Gastroesophageal sphincter (tissue), 4 donors: ENCODE data around the gene TMEM271. TPM values are rescaled to one million over a fixed set of nuclear protein-coding genes. Genes with fewer than 3 reads are reported as not detected.

Experiments
- ATAC-seq: fragments of 150-250 bp; one replicate; pipeline ENCODE4 v1.9.1; 2016; ENCODE audit warnings: mild to moderate bottlenecking, moderate library complexity
- H3K27ac ChIP-seq, 4 donors: fragments of 200-600 bp; sonication (generic) in 3 of 4; 1 replicate in 3 of 4; 2 replicates in 1 of 4; pipeline ENCODE4 v1.5.1; 2016 to 2019
- H3K27me3 ChIP-seq: fragments of 200-600 bp; sonication (generic); one replicate; pipeline ENCODE4 v1.5.1; 2019
- H3K36me3 ChIP-seq, 2 donors: fragments of 200-600 bp; sonication (generic); one replicate each; pipeline ENCODE4 v1.5.1; 2019; ENCODE audit warnings: control low read depth in 1 of 2
- H3K4me1 ChIP-seq, 3 donors: fragments of 200-600 bp; sonication (generic); 1 replicate in 2 of 3; 2 replicates in 1 of 3; pipeline ENCODE4 v1.5.1; 2016 to 2019; ENCODE audit warnings: control low read depth in 2 of 3
- H3K4me3 ChIP-seq, 2 donors: fragments of 200-600 bp; sonication (generic); one replicate each; pipeline ENCODE4 v1.5.1; 2019; ENCODE audit warnings: mild to moderate bottlenecking in 1 of 2, moderate library complexity in 1 of 2
- H3K9me3 ChIP-seq, 3 donors: fragments of 200-600 bp; sonication (generic); one replicate each; pipeline ENCODE4 v1.5.1; 2017 to 2019; ENCODE audit warnings: control low read depth in 2 of 3
- CTCF ChIP-seq, 4 experiments: fragments of 200-600 bp in 2 of 4; fragments of 450-650 bp in 2 of 4; sonication (generic) in 1 of 4; IDR thresholded peaks; one replicate each; pipeline ENCODE4 v1.5.1; 2017 to 2019; ENCODE audit warnings: antibody characterized with exemption in 4 of 4, mild to moderate bottlenecking in 2 of 4, moderate library complexity in 2 of 4
- EP300 ChIP-seq: sonication (generic); formaldehyde crosslinking; IDR thresholded peaks from one replicate; pipeline ENCODE4 v1.6.1; 2017; ENCODE audit warnings: antibody characterized with exemption, mild to moderate bottlenecking
- POLR2A ChIP-seq, 2 donors: fragments of 450-650 bp; IDR thresholded peaks; one replicate each; pipeline ENCODE4 v1.6.1; 2017; ENCODE audit warnings: antibody characterized with exemption in 2 of 2, mild to moderate bottlenecking in 2 of 2, moderate library complexity in 1 of 2
- POLR2AphosphoS5 ChIP-seq: sonication (generic); formaldehyde crosslinking; IDR thresholded peaks from one replicate; pipeline ENCODE4 v1.6.1; 2017; ENCODE audit warnings: antibody characterized with exemption
- WGBS, 2 donors: methylation state at CpG; one replicate each; pipeline ENCODE4 v1.1.5; 2018; ENCODE audit warnings: low coverage in 1 of 2; 5-methylcytosine and 5-hydroxymethylcytosine counted together
- total RNA-seq, 4 donors: library from RNA; depleted of rRNA; stranded (reverse); fragments of >200 nt; gene quantifications; one replicate each; pipeline ENCODE4 v1.1.0, GENCODE V29; 2016

The TMEM271 gene
- total RNA-seq, 4 donors from 2014 or later, result 0.35 TPM; not detected in 3

DNA sequence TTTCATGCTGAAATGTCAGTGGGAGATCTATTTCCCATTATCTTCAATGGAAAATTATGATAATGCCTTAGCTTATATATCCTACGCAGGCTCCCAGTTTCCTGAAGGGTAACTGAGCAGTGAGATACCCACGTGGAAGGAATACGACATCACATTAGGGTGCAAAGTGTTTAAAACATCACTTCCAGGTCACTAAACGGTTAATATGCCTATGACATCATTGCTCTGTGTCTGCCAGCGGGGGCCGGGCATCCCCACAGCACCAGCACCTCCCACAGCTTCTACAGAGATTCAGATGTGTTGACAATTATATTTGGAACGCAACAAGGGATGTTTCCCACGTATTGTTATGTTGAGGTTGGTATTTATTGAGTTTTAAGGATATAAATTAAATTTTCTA, 27.1 kb downstream of the TMEM271 start:
- Histone ChIP-seq H3K27ac (no peak overlapping the region), H3K4me1 (no peaks in the 10 kb centered on the region), H3K36me3 (no peaks in the 10 kb centered on the region), H3K4me3 (no peak overlapping the region), H3K9me3 (no peaks in the 10 kb centered on the region), H3K27me3 (peaks cover 14% of the 10 kb centered on the region)
- WGBS, 2 donors, result 23 to 27% methylated on average over 4 to 8 of the region's 8 CpGs
- no peak for ATAC-seq
- TF ChIP-seq CTCF (IDR thresholded peaks at IDR 0.05), result no peak
- TF ChIP-seq POLR2AphosphoS5, result no peak
- TF ChIP-seq POLR2A (IDR thresholded peaks at IDR 0.05), result no peak
- no peak for TF ChIP-seq EP300

- ATAC-seq, result no peak
- no peak for TF ChIP-seq POLR2A (IDR thresholded peaks at IDR 0.05)
- TF ChIP-seq POLR2AphosphoS5, result no peak
- TF ChIP-seq CTCF (IDR thresholded peaks at IDR 0.05), result no peak
- TF ChIP-seq EP300, result no peak
- peaks cover 13% of the 10 kb centered on the region for H3K27me3 ChIP-seq
- WGBS, 2 donors, result 77 to 100% methylated on average over 2 to 4 of the region's 5 CpGs
- no peak overlapping the region for H3K4me3 ChIP-seq
- no peak overlapping the region for H3K27ac ChIP-seq
- H3K36me3 ChIP-seq, result no peaks in the 10 kb centered on the region
- H3K9me3 ChIP-seq, result no peaks in the 10 kb centered on the region
- H3K4me1 ChIP-seq, result no peaks in the 10 kb centered on the region
Measured at GRCh38 chr4:545612-546011, 30.5 kb downstream of the TMEM271 start.

GRCh38 chr4:544386-545105, 31.5 kb downstream of the TMEM271 start:
- Histone ChIP-seq H3K36me3 (peaks cover 0 to 5% of the 10 kb centered on the region in 2 donors), H3K27me3 (peaks cover 12% of the 10 kb centered on the region), H3K4me3 (no peak overlapping the region), H3K9me3 (no peaks in the 10 kb centered on the region), H3K4me1 (no peaks in the 10 kb centered on the region), H3K27ac (no peak overlapping the region)
- WGBS, 2 donors, result 100% methylated on average over 1 of the region's 9 CpGs; no CpG with 5 or more reads in 1 of the 2 donors
- TF ChIP-seq POLR2A (IDR thresholded peaks at IDR 0.05), result no peak
- no peak for TF ChIP-seq CTCF (IDR thresholded peaks at IDR 0.05)
- TF ChIP-seq EP300, result no peak
- no peak for TF ChIP-seq POLR2AphosphoS5
- ATAC-seq, result no peak

- ATAC-seq, result no peak
- Histone ChIP-seq H3K27ac (no peak overlapping the region), H3K36me3 (peaks cover 0 to 35% of the 10 kb centered on the region in 2 donors), H3K27me3 (no peaks in the 10 kb centered on the region), H3K4me1 (no peaks in the 10 kb centered on the region), H3K4me3 (no peak overlapping the region), H3K9me3 (no peaks in the 10 kb centered on the region)
- TF ChIP-seq EP300, result no peak
- no peak for TF ChIP-seq CTCF (IDR thresholded peaks at IDR 0.05)
- no peak for TF ChIP-seq POLR2AphosphoS5
- TF ChIP-seq POLR2A (IDR thresholded peaks at IDR 0.05), result no peak
- 95 to 100% methylated on average over 2 to 3 of the region's 3 CpGs for WGBS, 2 donors
Measured at GRCh38 chr4:541271-541670, 34.8 kb downstream of the TMEM271 start.

GRCh38 chr4:538542-539142, 37.5 kb downstream of the TMEM271 start:
- TF ChIP-seq EP300, result no peak
- TF ChIP-seq POLR2A (IDR thresholded peaks at IDR 0.05), result no peak
- TF ChIP-seq CTCF (IDR thresholded peaks at IDR 0.05), result no peak
- no peak for TF ChIP-seq POLR2AphosphoS5
- Histone ChIP-seq H3K4me3 (no peak overlapping the region), H3K4me1 (no peaks in the 10 kb centered on the region), H3K36me3 (peaks cover 0 to 61% of the 10 kb centered on the region in 2 donors), H3K27me3 (no peaks in the 10 kb centered on the region), H3K9me3 (no peaks in the 10 kb centered on the region), H3K27ac (no peak overlapping the region)
- no peak for ATAC-seq
- WGBS, 2 donors, result 87 to 93% methylated on average over 4 to 5 of the region's 8 CpGs
